Measurements from ENCODE around the gene PARD6G.

GRCh38 chr18:80232030-80232429, 15.3 kb downstream of the PARD6G start:
- no peak for TF ChIP-seq CTCF (conservative IDR thresholded peaks at IDR 0.05)
- no peak for TF ChIP-seq EZH2 (IDR thresholded peaks at IDR 0.05; ENCODE audit: low read depth)
